HCT116 (cell line): Measurements from ENCODE around the gene LYPD4. TPM values are rescaled to one million over a fixed set of nuclear protein-coding genes. Genes with fewer than 3 reads are reported as not detected.

Source experiments
- ATAC-seq: fragments of 200-7000 bp; cut with Tn5 transposase; 2 replicates; pipeline ENCODE4 v1.9.1; 2020; ENCODE audit warnings: mild to moderate bottlenecking, moderate library complexity
- BruUV-seq: library from RNA; stranded (reverse); fragments of 400-500 nt; replicated peaks from 2 replicates; lab custom pipeline; 2021; lab: Mats Ljungman, UMichigan
- CTCF ChIA-PET: fragments of 300-600 bp; sonication (Branson Sonifier 250); formaldehyde crosslinking; loops from one replicate; lab custom pipeline; 2021; ENCODE audit warnings: antibody characterized with exemption; lab: Charles Lee
- POLR2A ChIA-PET: fragments of 300-600, 350-600 bp; sonication (Branson Sonifier 250); formaldehyde crosslinking; loops from one replicate; lab custom pipeline; 2021; ENCODE audit warnings: antibody characterized with exemption; lab: Charles Lee
- RAD21 ChIA-PET, 2 experiments: fragments of 300-600 bp; sonication (Branson Sonifier 250); formaldehyde crosslinking; loops; one replicate each; lab custom pipeline; 2023; ENCODE audit warnings: low total read pairs in 2 of 2; ENCODE audit not compliant: uncharacterized antibody in 2 of 2, unreplicated experiment in 2 of 2, low non-redundant PET in 1 of 2; lab: Charles Lee
- DNase-seq: peaks from one replicate; pipeline ENCODE4 v3.0.0-alpha.2; 2010; ENCODE audit warnings: low read depth, low spot score
- H2AFZ ChIP-seq: fragments of 200-600 bp; shearing (Covaris generic), sonication (generic); 2 replicates; pipeline ENCODE4 v1.6.1; 2017; ENCODE audit warnings: low read depth, mixed run types, mixed read lengths, antibody characterized with exemption, low read length; ENCODE audit not compliant: poor library complexity, severe bottlenecking
- H3K27ac ChIP-seq: 2 replicates; pipeline ENCODE4 v1.5.1; 2012; ENCODE audit warnings: low read depth, low read length
- H3K27me3 ChIP-seq: fragments of 200-600 bp; sonication (generic); 2 replicates; pipeline ENCODE4 v1.6.1; 2016; ENCODE audit warnings: mixed run types, low read length, mixed read lengths; ENCODE audit not compliant: insufficient read depth
- H3K36me3 ChIP-seq, 2 experiments: fragments of 200-500 bp in 1 of 2; fragments of 200-600 bp in 1 of 2; sonication (Bioruptor generic) in 1 of 2; sonication (generic) in 1 of 2; 2 replicates each; pipeline versions ENCODE4 v1.5.1 to v1.6.1; 2014 to 2016; ENCODE audit warnings: low read length in 2 of 2, inconsistent platforms in 1 of 2, mixed read lengths in 1 of 2, mixed run types in 1 of 2; ENCODE audit not compliant: insufficient read depth in 2 of 2, control insufficient read depth in 1 of 2
- H3K4me1 ChIP-seq, 2 experiments: fragments of 200-600 bp in 1 of 2; sonication (generic) in 1 of 2; 2 replicates each; pipeline versions ENCODE4 v1.5.1 to v1.6.1; 2012 to 2017; ENCODE audit warnings: low read length in 2 of 2, inconsistent platforms in 1 of 2, mild to moderate bottlenecking in 1 of 2, mixed read lengths in 1 of 2, mixed run types in 1 of 2, moderate library complexity in 1 of 2; ENCODE audit not compliant: insufficient read depth in 2 of 2, control insufficient read depth in 1 of 2
- H3K4me2 ChIP-seq: fragments of 200-600 bp; sonication (generic); 2 replicates; pipeline ENCODE4 v1.6.1; 2017; ENCODE audit warnings: mixed run types, low read length, mixed read lengths
- H3K4me3 ChIP-seq, 2 experiments: fragments of 200-600 bp in 1 of 2; sonication (generic) in 1 of 2; replicated peaks in 1 of 2; 2 replicates each; pipeline ENCODE4 v1.5.1; 2011 to 2016; ENCODE audit warnings: low read length in 2 of 2, control low read depth in 1 of 2, low read depth in 1 of 2, mild to moderate bottlenecking in 1 of 2, mixed read lengths in 1 of 2, mixed run types in 1 of 2
- H3K79me2 ChIP-seq: fragments of 200-600 bp; sonication (generic); 2 replicates; pipeline ENCODE4 v1.6.1; 2017; ENCODE audit warnings: mild to moderate bottlenecking, mixed run types, low read length, moderate library complexity, mixed read lengths; ENCODE audit not compliant: insufficient read depth
- H3K9ac ChIP-seq: fragments of 200-600 bp; sonication (generic); 2 replicates; pipeline ENCODE4 v1.6.1; 2016; ENCODE audit warnings: low read length, mixed read lengths
- H3K9me2 ChIP-seq: fragments of 200-600 bp; sonication (generic), shearing (Covaris generic); 2 replicates; pipeline ENCODE4 v1.6.1; 2017; ENCODE audit warnings: mixed run types, mild to moderate bottlenecking, moderate library complexity; ENCODE audit not compliant: insufficient read depth
- H3K9me3 ChIP-seq, 2 experiments: fragments of 200-500 bp in 1 of 2; fragments of 200-600 bp in 1 of 2; sonication (Bioruptor generic) in 1 of 2; sonication (generic) in 1 of 2; 2 replicates each; pipeline ENCODE4 v1.6.1; 2014 to 2017; ENCODE audit warnings: low read length in 2 of 2, mixed read lengths in 2 of 2, inconsistent platforms in 1 of 2, low read depth in 1 of 2, mild to moderate bottlenecking in 1 of 2, mixed run types in 1 of 2, moderate library complexity in 1 of 2; ENCODE audit not compliant: control insufficient read depth in 1 of 2, insufficient read depth in 1 of 2
- H4K20me1 ChIP-seq: fragments of 200-600 bp; sonication (generic), shearing (Covaris generic); 2 replicates; pipeline ENCODE4 v1.6.1; 2017; ENCODE audit warnings: mixed run types, mild to moderate bottlenecking, moderate library complexity; ENCODE audit not compliant: insufficient read depth
- CEBPB ChIP-seq: IDR thresholded peaks from 2 replicates; pipeline ENCODE4 v1.6.1; 2012; ENCODE audit warnings: low read depth
- CTCF ChIP-seq, 3 experiments: fragments of 200-600 bp in 1 of 3; sonication (generic) in 1 of 3; IDR thresholded peaks in 2 of 3; conservative IDR thresholded peaks in 1 of 3; 2 replicates each; pipeline ENCODE4 v1.5.1; 2012 to 2017; ENCODE audit warnings: low read depth in 2 of 3, low read length in 2 of 3, antibody characterized with exemption in 1 of 3, borderline replicate concordance in 1 of 3, control low read depth in 1 of 3, mild to moderate bottlenecking in 1 of 3, mixed read lengths in 1 of 3, mixed run types in 1 of 3, moderate library complexity in 1 of 3; ENCODE audit not compliant: insufficient read depth in 1 of 3
- EGR1 ChIP-seq: IDR thresholded peaks from 2 replicates; pipeline ENCODE4 v1.6.1; 2012; ENCODE audit warnings: low read depth
- ELF1 ChIP-seq: IDR thresholded peaks from 2 replicates; pipeline ENCODE4 v1.6.1; 2012; ENCODE audit warnings: low read depth, borderline replicate concordance
- EZH2 ChIP-seq: fragments of 200-600 bp; sonication (generic); IDR thresholded peaks from 2 replicates; pipeline ENCODE4 v1.6.1; 2017; ENCODE audit warnings: antibody characterized with exemption, mixed run types
- MAX ChIP-seq: IDR thresholded peaks from 2 replicates; pipeline ENCODE4 v1.6.1; 2012
- POLR2AphosphoS5 ChIP-seq: IDR thresholded peaks from 2 replicates; pipeline ENCODE4 v1.6.1; 2011; ENCODE audit warnings: mild to moderate bottlenecking, low read depth, low read length, moderate library complexity
- SIN3A ChIP-seq: IDR thresholded peaks from 2 replicates; pipeline ENCODE4 v1.6.1; 2012; ENCODE audit warnings: low read depth
- SP1 ChIP-seq: IDR thresholded peaks from 2 replicates; pipeline ENCODE4 v1.6.1; 2012; ENCODE audit warnings: low read depth
- YY1 ChIP-seq: IDR thresholded peaks from 2 replicates; pipeline ENCODE4 v1.6.1; 2011; ENCODE audit warnings: low read length, low read depth, moderate library complexity, mild to moderate bottlenecking; ENCODE audit not compliant: insufficient replicate concordance; ENCODE audit errors: extremely low read depth
- ZFX ChIP-seq: fragments of 450-650 bp; IDR thresholded peaks from 2 replicates; pipeline ENCODE4 v1.6.1; 2017
- ZNF274 ChIP-seq: fragments of 200-500 bp; sonication (Bioruptor generic); IDR thresholded peaks from 2 replicates; pipeline ENCODE4 v1.6.1; 2014; ENCODE audit warnings: mild to moderate bottlenecking, low read depth, low read length, inconsistent platforms
- intact Hi-C: fragments of 100-400 bp; cut with micrococcal nuclease; formaldehyde crosslinking; loops from 2 replicates; pipeline ENCODE4 v1.10.0; 2022
- total RNA-seq: library from RNA; stranded (reverse); gene quantifications from one replicate; pipeline ENCODE4 v1.2.1, GENCODE V29; 2021; ENCODE audit not compliant: unreplicated experiment
- TF ChIP-seq, protein P1 (sequence below): IDR thresholded peaks from 2 replicates; pipeline ENCODE4 v1.6.1; 2012
- TF ChIP-seq, protein P2 (sequence below): IDR thresholded peaks from 2 replicates; pipeline ENCODE4 v1.6.1; 2012; ENCODE audit warnings: low read depth

Gene LYPD4
- total RNA-seq, 1 experiment from 2014 or later = not detected

GRCh38 chr19:41849067-41849466, 4.6 kb upstream of the LYPD4 start:
- no peaks in the 10 kb centered on the region for H3K79me2 ChIP-seq
- intact Hi-C loops = no loop called here
- RAD21 ChIA-PET = no interaction called here
- H3K9ac ChIP-seq = no peak overlapping the region
- H4K20me1 ChIP-seq = no peaks in the 10 kb centered on the region
- ATAC-seq = no peak
- CTCF ChIA-PET = no interaction called here
- no peak overlapping the region for H3K27ac ChIP-seq
- H3K4me3 ChIP-seq = no peak overlapping the region
- no peaks in the 10 kb centered on the region for H3K36me3 ChIP-seq
- no peak overlapping the region for H2AFZ ChIP-seq
- DNase-seq = no peak
- H3K9me2 ChIP-seq = no peaks in the 10 kb centered on the region
- TF ChIP-seq SP1 (no peak), CEBPB (no peak)
- H3K9me3 ChIP-seq = no peaks in the 10 kb centered on the region
- no peaks in the 10 kb centered on the region for H3K4me1 ChIP-seq
- POLR2A ChIA-PET = interaction anchor here (1.8 kb wide), 1 partner anchor 11 kb away, joined by 4 read pairs; the partner anchor contains the start of gene RPS19
- BruUV-seq = no TSS peak
- peaks cover 32% of the 10 kb centered on the region for H3K27me3 ChIP-seq
- no peak overlapping the region for H3K4me2 ChIP-seq

- Histone ChIP-seq H3K9me3 (no peaks in the 10 kb centered on the region), H4K20me1 (no peaks in the 10 kb centered on the region), H3K4me1 (no peaks in the 10 kb centered on the region), H3K9ac (no peak overlapping the region), H3K4me2 (no peak overlapping the region), H3K27me3 (peaks cover 28% of the 10 kb centered on the region), H3K9me2 (no peaks in the 10 kb centered on the region), H3K36me3 (no peaks in the 10 kb centered on the region), H2AFZ (no peak overlapping the region), H3K27ac (no peak overlapping the region), H3K79me2 (no peaks in the 10 kb centered on the region), H3K4me3 (no peak overlapping the region)
- ATAC-seq (no peak), DNase-seq (no peak)
- RAD21 ChIA-PET = no interaction called here
- CTCF ChIA-PET = no interaction called here
- intact Hi-C loops = no loop called here
- POLR2A ChIA-PET = interaction anchor here (1.8 kb wide), 1 partner anchor 11 kb away, joined by 4 read pairs; the partner anchor contains the start of gene RPS19
- no TSS peak for BruUV-seq
- TF ChIP-seq CTCF (IDR thresholded peaks at IDR 0.05 in 2 of 3, conservative IDR thresholded peaks at IDR 0.05 in 1 of 3; ENCODE audit: borderline replicate concordance in 1 of 3, insufficient read depth in 1 of 3, low read depth in 2 of 3, low read length in 2 of 3) (no peak), POLR2AphosphoS5 (no peak), YY1 (no peak), ZFX (no peak), MAX (no peak), ZNF274 (no peak), SIN3A (no peak), CEBPB (no peak), EZH2 (no peak), EGR1 (no peak), ELF1 (no peak)
- TF ChIP-seq, protein P1, sequence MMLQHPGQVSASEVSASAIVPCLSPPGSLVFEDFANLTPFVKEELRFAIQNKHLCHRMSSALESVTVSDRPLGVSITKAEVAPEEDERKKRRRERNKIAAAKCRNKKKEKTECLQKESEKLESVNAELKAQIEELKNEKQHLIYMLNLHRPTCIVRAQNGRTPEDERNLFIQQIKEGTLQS = no peak
- TF ChIP-seq, protein P2, sequence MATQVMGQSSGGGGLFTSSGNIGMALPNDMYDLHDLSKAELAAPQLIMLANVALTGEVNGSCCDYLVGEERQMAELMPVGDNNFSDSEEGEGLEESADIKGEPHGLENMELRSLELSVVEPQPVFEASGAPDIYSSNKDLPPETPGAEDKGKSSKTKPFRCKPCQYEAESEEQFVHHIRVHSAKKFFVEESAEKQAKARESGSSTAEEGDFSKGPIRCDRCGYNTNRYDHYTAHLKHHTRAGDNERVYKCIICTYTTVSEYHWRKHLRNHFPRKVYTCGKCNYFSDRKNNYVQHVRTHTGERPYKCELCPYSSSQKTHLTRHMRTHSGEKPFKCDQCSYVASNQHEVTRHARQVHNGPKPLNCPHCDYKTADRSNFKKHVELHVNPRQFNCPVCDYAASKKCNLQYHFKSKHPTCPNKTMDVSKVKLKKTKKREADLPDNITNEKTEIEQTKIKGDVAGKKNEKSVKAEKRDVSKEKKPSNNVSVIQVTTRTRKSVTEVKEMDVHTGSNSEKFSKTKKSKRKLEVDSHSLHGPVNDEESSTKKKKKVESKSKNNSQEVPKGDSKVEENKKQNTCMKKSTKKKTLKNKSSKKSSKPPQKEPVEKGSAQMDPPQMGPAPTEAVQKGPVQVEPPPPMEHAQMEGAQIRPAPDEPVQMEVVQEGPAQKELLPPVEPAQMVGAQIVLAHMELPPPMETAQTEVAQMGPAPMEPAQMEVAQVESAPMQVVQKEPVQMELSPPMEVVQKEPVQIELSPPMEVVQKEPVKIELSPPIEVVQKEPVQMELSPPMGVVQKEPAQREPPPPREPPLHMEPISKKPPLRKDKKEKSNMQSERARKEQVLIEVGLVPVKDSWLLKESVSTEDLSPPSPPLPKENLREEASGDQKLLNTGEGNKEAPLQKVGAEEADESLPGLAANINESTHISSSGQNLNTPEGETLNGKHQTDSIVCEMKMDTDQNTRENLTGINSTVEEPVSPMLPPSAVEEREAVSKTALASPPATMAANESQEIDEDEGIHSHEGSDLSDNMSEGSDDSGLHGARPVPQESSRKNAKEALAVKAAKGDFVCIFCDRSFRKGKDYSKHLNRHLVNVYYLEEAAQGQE = no peak
- TF ChIP-seq, all 23 proteins: peak for 0
Observed at GRCh38 chr19:41848666-41849065, 4.2 kb upstream of the LYPD4 start.
